ENCODE data around the gene SERPINF2.

DNA sequence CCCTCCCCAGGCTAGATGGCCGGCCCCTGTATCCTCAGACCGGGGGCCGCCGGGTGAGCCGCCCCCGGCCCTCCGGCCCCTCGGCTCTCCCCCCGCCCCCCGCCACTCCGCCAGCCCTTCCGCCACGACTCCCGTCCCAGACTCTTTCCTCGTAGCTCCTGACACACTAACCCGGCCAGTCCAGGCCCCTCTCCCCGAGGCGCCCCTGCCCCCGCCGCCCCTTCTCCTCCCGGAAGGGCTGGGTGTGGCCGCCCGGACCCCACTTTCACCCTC is 26.9 kb upstream of the SERPINF2 start:
- TF ChIP-seq, protein P1, sequence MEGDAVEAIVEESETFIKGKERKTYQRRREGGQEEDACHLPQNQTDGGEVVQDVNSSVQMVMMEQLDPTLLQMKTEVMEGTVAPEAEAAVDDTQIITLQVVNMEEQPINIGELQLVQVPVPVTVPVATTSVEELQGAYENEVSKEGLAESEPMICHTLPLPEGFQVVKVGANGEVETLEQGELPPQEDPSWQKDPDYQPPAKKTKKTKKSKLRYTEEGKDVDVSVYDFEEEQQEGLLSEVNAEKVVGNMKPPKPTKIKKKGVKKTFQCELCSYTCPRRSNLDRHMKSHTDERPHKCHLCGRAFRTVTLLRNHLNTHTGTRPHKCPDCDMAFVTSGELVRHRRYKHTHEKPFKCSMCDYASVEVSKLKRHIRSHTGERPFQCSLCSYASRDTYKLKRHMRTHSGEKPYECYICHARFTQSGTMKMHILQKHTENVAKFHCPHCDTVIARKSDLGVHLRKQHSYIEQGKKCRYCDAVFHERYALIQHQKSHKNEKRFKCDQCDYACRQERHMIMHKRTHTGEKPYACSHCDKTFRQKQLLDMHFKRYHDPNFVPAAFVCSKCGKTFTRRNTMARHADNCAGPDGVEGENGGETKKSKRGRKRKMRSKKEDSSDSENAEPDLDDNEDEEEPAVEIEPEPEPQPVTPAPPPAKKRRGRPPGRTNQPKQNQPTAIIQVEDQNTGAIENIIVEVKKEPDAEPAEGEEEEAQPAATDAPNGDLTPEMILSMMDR (IDR thresholded peaks at IDR 0.05) = no peak
- no peak for TF ChIP-seq POLR2A (IDR thresholded peaks at IDR 0.05)
